ENCODE measurements around the gene SPINT1. TPM values are rescaled to one million over a fixed set of nuclear protein-coding genes. Genes with fewer than 3 reads are reported as not detected.

The SPINT1 gene
- polyA plus RNA-seq, 2 donors: 161 to 191 TPM

DNA sequence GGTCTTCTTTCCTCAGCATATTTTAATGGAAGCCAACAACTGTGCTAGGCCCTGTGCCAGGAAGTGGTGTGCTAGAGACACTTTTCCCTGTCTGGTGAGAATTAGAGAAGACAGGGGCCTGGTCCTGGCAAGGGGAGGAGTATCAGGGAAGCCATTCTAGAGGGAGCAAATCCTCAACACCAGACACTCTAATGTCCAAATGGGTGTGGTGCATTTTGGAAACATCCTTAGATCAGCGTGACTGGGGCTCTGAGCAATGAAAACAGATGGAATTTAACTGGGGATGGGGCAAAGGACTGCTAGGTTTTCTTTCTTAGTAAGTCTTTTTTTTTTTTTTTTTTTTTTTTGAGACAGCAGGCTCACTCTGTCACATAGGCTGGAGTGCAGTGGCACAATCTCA is 42.7 kb downstream of the SPINT1 start:
- Histone ChIP-seq H3K4me1 (ENCODE audit: control insufficient read depth in 2 of 2, insufficient read depth in 2 of 2, low read length in 1 of 2) (no peaks in the 10 kb centered on the region), H3K4me3 (ENCODE audit: low read depth in 1 of 2, low read length in 2 of 2) (no peak overlapping the region), H3K27me3 (ENCODE audit: control insufficient read depth in 1 of 2, insufficient read depth in 2 of 2, low read length in 2 of 2) (no peaks in the 10 kb centered on the region), H3K27ac (ENCODE audit: low read depth in 2 of 2, low read length in 1 of 2) (peak overlapping the region in 1 of 2 donors; percentile 28), H3K9me3 (ENCODE audit: control insufficient read depth in 2 of 2, insufficient read depth in 1 of 2, low read depth in 1 of 2, low read length in 1 of 2) (peaks cover 0 to 3% of the 10 kb centered on the region in 2 donors), H3K36me3 (ENCODE audit: control insufficient read depth in 2 of 2, insufficient read depth in 2 of 2, low read length in 1 of 2) (no peaks in the 10 kb centered on the region)
- WGBS, 2 donors: 57 to 65% methylated on average over 1 of the region's 1 CpG

DNA sequence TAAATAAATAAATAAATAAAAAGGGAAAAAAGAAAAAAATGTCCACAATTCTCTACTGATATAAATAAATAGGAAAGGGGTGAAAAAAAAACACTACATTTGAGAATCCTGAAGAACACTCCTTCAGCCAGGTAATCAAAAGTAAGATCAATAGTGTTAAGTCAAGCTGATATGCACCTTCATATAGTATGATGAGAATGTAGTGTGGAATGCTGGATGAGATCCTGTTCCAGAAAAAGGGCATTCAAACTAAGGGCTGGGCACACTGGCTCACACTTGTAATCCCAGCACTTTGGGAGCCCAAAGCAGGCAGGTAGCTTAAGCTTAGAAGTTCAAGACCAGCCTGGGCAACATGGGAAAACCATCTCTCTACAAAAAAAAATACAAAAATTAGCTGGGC is 45.3 kb downstream of the SPINT1 start:
- no peak overlapping the region for H3K27ac ChIP-seq (ENCODE audit: low read depth in 2 of 2, low read length in 1 of 2)
- H3K9me3 ChIP-seq (ENCODE audit: control insufficient read depth in 2 of 2, insufficient read depth in 1 of 2, low read depth in 1 of 2, low read length in 1 of 2): no peaks in the 10 kb centered on the region

DNA sequence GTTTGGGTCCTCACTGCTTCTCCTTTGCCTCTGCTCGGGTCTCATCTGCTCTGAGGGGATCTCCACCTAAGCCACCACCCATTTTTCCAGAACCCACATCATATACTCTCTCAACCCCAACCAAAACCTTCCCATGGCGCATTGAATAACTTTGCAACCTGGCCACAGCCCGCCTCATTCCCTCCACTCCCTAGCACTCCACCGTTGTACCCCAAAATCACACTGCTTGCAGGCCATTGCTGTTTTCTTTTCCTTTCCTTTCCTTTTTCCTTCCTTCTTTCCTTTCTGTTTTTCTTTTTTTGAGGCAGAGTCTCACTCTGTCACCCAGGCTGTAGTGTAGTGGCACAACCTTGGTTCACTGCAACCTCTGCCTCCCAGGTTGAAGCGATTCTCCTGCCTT is 47.3 kb downstream of the SPINT1 start:
- H3K4me3 ChIP-seq (ENCODE audit: low read depth in 1 of 2, low read length in 2 of 2): no peak overlapping the region
- H3K36me3 ChIP-seq (ENCODE audit: control insufficient read depth in 2 of 2, insufficient read depth in 2 of 2, low read length in 1 of 2): no peaks in the 10 kb centered on the region
- peaks cover 0 to 19% of the 10 kb centered on the region in 2 donors for H3K4me1 ChIP-seq (ENCODE audit: control insufficient read depth in 2 of 2, insufficient read depth in 2 of 2, low read length in 1 of 2)
- no peaks in the 10 kb centered on the region for H3K27me3 ChIP-seq (ENCODE audit: control insufficient read depth in 1 of 2, insufficient read depth in 2 of 2, low read length in 2 of 2)
- H3K27ac ChIP-seq (ENCODE audit: low read depth in 2 of 2, low read length in 1 of 2): no peak overlapping the region
- H3K9me3 ChIP-seq (ENCODE audit: control insufficient read depth in 2 of 2, insufficient read depth in 1 of 2, low read depth in 1 of 2, low read length in 1 of 2): no peaks in the 10 kb centered on the region
- WGBS, 2 donors: 88 to 89% methylated on average over 5 of the region's 5 CpGs

More for the DNA sequence above, 45.3 kb downstream of the SPINT1 start:
- Histone ChIP-seq H3K4me1 (ENCODE audit: control insufficient read depth in 2 of 2, insufficient read depth in 2 of 2, low read length in 1 of 2) (peaks cover 0 to 12% of the 10 kb centered on the region in 2 donors), H3K4me3 (ENCODE audit: low read depth in 1 of 2, low read length in 2 of 2) (no peak overlapping the region), H3K36me3 (ENCODE audit: control insufficient read depth in 2 of 2, insufficient read depth in 2 of 2, low read length in 1 of 2) (no peaks in the 10 kb centered on the region), H3K27me3 (ENCODE audit: control insufficient read depth in 1 of 2, insufficient read depth in 2 of 2, low read length in 2 of 2) (no peaks in the 10 kb centered on the region)

DNA sequence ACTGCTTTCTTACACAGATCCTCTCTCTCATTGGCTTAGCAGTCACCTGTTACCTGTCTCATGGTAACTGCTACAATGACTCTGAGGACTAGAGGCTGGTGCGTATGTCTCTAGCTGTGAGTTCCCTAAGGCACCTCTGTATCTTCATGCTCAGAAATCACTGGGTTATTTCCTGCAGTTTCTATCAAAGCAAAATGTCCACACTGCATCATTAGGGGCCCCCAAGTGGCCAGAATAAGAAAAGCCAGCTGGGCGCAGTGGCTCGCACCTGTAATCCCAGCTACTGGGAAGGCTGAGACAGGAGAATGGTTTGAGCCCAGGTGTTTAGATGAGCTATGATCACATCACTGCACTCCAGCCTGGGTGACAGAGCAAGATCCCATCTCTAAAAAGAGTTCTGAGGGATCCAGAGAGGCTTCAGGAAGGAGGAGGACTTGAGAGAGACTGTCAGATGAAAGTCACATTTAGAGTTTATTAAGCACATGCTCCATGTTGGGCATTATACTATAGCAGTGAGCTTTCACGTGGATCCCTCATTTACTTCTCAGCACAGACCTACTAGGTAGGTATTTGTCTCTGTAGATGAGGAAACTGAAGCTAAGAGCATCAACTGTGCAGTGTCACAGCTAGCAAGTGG is 48.1 kb downstream of the SPINT1 start:
- 11 to 16% methylated on average over 4 of the region's 4 CpGs for WGBS, 2 donors

DNA sequence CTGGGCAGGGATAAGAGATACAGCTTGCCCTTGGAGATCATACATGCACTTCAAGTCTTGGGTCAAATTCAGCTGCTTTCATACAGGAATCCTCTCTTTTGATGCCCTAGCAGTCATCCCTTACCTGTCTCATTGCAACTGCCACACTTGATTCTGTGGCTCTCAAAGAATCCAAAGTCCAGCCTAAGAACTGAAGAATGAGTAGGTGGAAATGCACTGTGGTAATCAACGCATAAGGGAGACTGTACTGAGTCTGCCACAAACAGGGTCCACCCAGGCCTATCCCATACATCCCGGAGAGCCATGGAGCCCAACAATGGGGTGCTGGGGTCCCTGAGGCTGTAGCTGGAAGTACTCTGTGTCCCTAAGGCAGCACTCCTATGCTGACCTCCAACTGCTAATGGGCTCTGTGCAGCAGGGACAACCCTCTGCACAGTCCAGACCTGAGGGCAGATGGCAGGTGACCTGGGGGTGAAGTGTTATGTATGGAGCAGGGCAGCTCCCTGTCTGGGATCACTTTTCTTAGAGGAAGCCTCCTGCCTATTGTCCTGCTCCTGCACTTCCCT is 48.7 kb downstream of the SPINT1 start:
- Histone ChIP-seq H3K4me3 (ENCODE audit: low read depth in 1 of 2, low read length in 2 of 2) (no peak overlapping the region), H3K4me1 (ENCODE audit: control insufficient read depth in 2 of 2, insufficient read depth in 2 of 2, low read length in 1 of 2) (peaks cover 0 to 19% of the 10 kb centered on the region in 2 donors), H3K27ac (ENCODE audit: low read depth in 2 of 2, low read length in 1 of 2) (peak overlapping the region in 1 of 2 donors; percentile 91), H3K27me3 (ENCODE audit: control insufficient read depth in 1 of 2, insufficient read depth in 2 of 2, low read length in 2 of 2) (no peaks in the 10 kb centered on the region), H3K9me3 (ENCODE audit: control insufficient read depth in 2 of 2, insufficient read depth in 1 of 2, low read depth in 1 of 2, low read length in 1 of 2) (no peaks in the 10 kb centered on the region), H3K36me3 (ENCODE audit: control insufficient read depth in 2 of 2, insufficient read depth in 2 of 2, low read length in 1 of 2) (no peaks in the 10 kb centered on the region)
- WGBS, 2 donors: 84 to 91% methylated on average over 2 of the region's 2 CpGs

More for the DNA sequence above, 48.1 kb downstream of the SPINT1 start:
- Histone ChIP-seq H3K27me3 (ENCODE audit: control insufficient read depth in 1 of 2, insufficient read depth in 2 of 2, low read length in 2 of 2) (no peaks in the 10 kb centered on the region), H3K36me3 (ENCODE audit: control insufficient read depth in 2 of 2, insufficient read depth in 2 of 2, low read length in 1 of 2) (no peaks in the 10 kb centered on the region), H3K27ac (ENCODE audit: low read depth in 2 of 2, low read length in 1 of 2) (no peak overlapping the region), H3K4me1 (ENCODE audit: control insufficient read depth in 2 of 2, insufficient read depth in 2 of 2, low read length in 1 of 2) (peaks cover 0 to 19% of the 10 kb centered on the region in 2 donors), H3K9me3 (ENCODE audit: control insufficient read depth in 2 of 2, insufficient read depth in 1 of 2, low read depth in 1 of 2, low read length in 1 of 2) (no peaks in the 10 kb centered on the region), H3K4me3 (ENCODE audit: low read depth in 1 of 2, low read length in 2 of 2) (no peak overlapping the region)

DNA sequence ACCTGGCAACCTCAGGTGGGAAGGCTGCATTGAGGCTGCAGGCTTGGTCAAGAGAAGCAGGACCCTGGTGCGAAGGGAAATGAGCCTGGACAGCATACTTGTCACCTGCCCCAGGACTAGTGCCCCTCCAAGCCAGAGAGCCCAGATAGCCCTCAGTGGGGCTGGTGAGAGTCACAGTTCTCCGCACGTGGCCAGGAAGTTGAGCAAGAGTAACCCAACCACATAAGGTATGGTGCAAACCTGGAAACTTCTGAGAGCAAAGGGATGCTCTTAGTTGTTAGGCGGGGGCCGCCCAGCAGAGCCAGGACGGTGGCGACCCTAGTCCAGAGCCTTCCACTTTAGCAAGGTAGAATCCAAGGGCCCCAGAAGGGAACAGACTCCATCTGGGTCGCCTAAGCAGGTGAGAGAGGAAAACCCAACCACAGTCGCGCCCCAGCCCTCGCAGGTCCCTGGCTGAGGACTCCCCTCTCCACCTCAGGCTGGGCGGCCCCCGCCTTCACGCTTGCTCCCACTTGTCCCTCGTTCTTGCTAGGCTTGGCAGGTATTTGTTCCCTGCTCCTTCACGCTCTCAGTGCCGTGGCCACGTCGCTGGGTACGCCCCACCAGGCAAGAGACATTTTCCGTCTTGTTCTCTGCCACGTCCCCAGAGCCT is 49.3 kb downstream of the SPINT1 start:
- H3K4me1 ChIP-seq (ENCODE audit: control insufficient read depth in 2 of 2, insufficient read depth in 2 of 2, low read length in 1 of 2): peaks cover 0 to 19% of the 10 kb centered on the region in 2 donors
- no peak overlapping the region for H3K4me3 ChIP-seq (ENCODE audit: low read depth in 1 of 2, low read length in 2 of 2)
- H3K9me3 ChIP-seq (ENCODE audit: control insufficient read depth in 2 of 2, insufficient read depth in 1 of 2, low read depth in 1 of 2, low read length in 1 of 2): no peaks in the 10 kb centered on the region
- H3K36me3 ChIP-seq (ENCODE audit: control insufficient read depth in 2 of 2, insufficient read depth in 2 of 2, low read length in 1 of 2): no peaks in the 10 kb centered on the region
- peak overlapping the region in 1 of 2 donors; percentile 91 for H3K27ac ChIP-seq (ENCODE audit: low read depth in 2 of 2, low read length in 1 of 2)
- no peaks in the 10 kb centered on the region for H3K27me3 ChIP-seq (ENCODE audit: control insufficient read depth in 1 of 2, insufficient read depth in 2 of 2, low read length in 2 of 2)
- 63 to 69% methylated on average over 22 of the region's 22 CpGs for WGBS, 2 donors

DNA sequence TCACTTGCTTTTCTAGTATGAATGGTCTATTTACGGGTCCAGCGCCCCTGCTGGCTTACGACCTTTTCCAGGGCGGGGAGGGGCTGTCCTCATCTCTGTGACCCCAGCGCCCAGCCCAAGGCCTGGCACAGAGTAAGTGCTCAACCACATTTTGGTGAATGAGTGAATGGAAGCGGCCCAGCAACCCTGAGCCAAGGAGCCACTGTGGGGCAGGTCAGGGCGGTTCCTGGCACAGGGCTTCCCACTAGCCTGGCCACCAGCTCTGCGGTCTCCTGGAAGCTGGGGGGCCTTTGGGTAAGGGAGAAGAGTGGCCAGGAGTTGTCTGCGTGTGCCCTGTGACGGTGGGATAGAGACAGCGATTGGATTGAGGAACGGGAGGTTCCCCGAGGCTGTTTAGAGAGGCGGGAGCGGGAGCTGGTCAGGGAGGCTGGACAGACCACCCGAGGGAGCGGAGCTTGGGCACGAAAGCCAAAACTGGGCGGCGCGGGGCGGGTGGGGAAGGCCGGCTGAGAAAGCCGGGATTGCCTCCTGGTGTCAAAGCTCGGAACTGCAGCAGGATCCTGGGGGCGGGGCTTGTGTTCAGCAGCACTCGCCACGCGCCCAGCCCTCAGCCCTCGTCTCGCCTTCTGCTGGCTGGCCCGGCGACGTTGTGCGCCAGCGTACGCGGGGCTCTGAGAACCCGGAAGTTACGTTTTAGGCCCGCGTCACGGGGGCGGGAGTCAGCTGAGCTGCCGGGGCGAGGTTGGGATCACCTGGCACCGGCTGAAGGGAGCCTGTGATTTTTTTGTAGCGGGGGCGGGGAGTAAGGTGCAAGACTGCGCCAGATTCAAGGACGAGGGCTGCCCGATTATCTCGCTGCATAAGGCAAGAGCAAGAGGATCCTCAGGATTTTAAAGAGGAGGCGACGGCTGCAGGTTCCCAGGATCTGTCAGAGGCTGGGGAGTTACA is 50.2 kb downstream of the SPINT1 start, which contains the start of gene VPS18:
Gene VPS18, plus strand, starts transcription at position 718 of the 948 bp plus-strand sequence. CDS start 319 bp downstream, outside the sequence.
- Histone ChIP-seq H3K4me3 (ENCODE audit: low read depth in 1 of 2, low read length in 2 of 2) (peak within 1 kb of the TSS; percentile 84 to 86), H3K36me3 (ENCODE audit: control insufficient read depth in 2 of 2, insufficient read depth in 2 of 2, low read length in 1 of 2) (peaks cover 3 to 4% of the 10 kb centered on the region in 2 donors), H3K27ac (ENCODE audit: low read depth in 2 of 2, low read length in 1 of 2) (peak within 1 kb of the TSS; percentile 91 to 95), H3K4me1 (ENCODE audit: control insufficient read depth in 2 of 2, insufficient read depth in 2 of 2, low read length in 1 of 2) (peaks cover 0 to 19% of the 10 kb centered on the region in 2 donors), H3K27me3 (ENCODE audit: control insufficient read depth in 1 of 2, insufficient read depth in 2 of 2, low read length in 2 of 2) (no peaks in the 10 kb centered on the region), H3K9me3 (ENCODE audit: control insufficient read depth in 2 of 2, insufficient read depth in 1 of 2, low read depth in 1 of 2, low read length in 1 of 2) (no peaks in the 10 kb centered on the region)
- 2 to 4% methylated on average over 47 to 55 of the region's 55 CpGs for WGBS, 2 donors

DNA sequence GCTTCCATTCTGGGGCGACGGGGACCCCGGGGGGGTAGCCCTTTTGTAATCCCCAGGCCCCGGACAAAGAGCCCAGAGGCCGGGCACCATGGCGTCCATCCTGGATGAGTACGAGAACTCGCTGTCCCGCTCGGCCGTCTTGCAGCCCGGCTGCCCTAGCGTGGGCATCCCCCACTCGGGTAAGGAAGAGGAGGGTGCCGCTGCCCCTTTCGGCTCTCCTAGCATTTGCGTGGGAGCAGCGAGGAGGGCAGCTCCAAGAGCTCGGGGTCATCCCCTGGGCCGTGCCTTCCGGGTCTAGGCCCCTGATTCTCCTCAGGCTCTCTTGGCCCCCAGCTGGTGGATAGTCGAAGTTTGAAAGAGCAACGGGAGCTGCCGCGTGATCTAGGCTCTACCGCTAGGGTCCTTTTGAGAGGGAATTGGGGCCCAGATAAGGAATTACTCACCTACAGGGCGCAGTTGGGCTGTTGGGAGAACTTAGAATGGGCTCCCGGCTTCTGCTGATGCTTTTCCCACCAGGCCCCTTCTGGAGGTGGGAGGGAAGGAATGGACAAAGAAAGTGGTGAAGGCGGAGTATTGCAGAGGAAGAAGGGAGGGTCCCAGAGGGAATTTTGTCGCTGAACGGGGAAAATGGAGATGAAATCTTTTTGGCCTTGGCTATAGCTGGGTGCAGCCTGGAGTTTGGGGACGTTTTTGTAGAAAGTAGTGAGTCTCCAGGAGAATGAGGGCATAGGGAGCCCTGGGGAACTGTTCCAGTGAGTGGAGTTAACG is 51.0 kb downstream of the SPINT1 start:
- H3K27ac ChIP-seq (ENCODE audit: low read depth in 2 of 2, low read length in 1 of 2): peak overlapping the region; percentile 91 to 95
- peaks cover 10 to 13% of the 10 kb centered on the region in 2 donors for H3K36me3 ChIP-seq (ENCODE audit: control insufficient read depth in 2 of 2, insufficient read depth in 2 of 2, low read length in 1 of 2)
- H3K27me3 ChIP-seq (ENCODE audit: control insufficient read depth in 1 of 2, insufficient read depth in 2 of 2, low read length in 2 of 2): no peaks in the 10 kb centered on the region
- H3K4me3 ChIP-seq (ENCODE audit: low read depth in 1 of 2, low read length in 2 of 2): peak overlapping the region; percentile 84 to 86
- 1 to 3% methylated on average over 33 of the region's 33 CpGs for WGBS, 2 donors
- no peaks in the 10 kb centered on the region for H3K9me3 ChIP-seq (ENCODE audit: control insufficient read depth in 2 of 2, insufficient read depth in 1 of 2, low read depth in 1 of 2, low read length in 1 of 2)
- H3K4me1 ChIP-seq (ENCODE audit: control insufficient read depth in 2 of 2, insufficient read depth in 2 of 2, low read length in 1 of 2): peaks cover 0 to 19% of the 10 kb centered on the region in 2 donors
